NB4 (cell line): Measurements from ENCODE around the gene IL17REL.

Experiments used
- DNase-seq: peaks from one replicate; pipeline ENCODE4 v3.0.0; 2010; ENCODE audit warnings: low read depth
- H3K4me3 ChIP-seq: one replicate; pipeline ENCODE4 v1.5.1; 2011; ENCODE audit warnings: mild to moderate bottlenecking, low read depth, low read length, moderate library complexity
- MAX ChIP-seq: IDR thresholded peaks from 2 replicates; pipeline ENCODE4 v1.6.1; 2011; ENCODE audit warnings: low read depth, low read length
- MYC ChIP-seq: IDR thresholded peaks from 2 replicates; pipeline ENCODE4 v1.6.1; 2011; ENCODE audit warnings: low read depth, low read length
- POLR2A ChIP-seq: IDR thresholded peaks from 2 replicates; pipeline ENCODE4 v1.6.1; 2011; ENCODE audit warnings: mild to moderate bottlenecking; ENCODE audit not compliant: insufficient read length; ENCODE audit errors: extremely low read depth
- TF ChIP-seq, protein P1 (sequence below): IDR thresholded peaks from one replicate; pipeline ENCODE4 v1.5.1; 2012; ENCODE audit warnings: low read depth, low read length

The IL17REL gene

GRCh38 chr22:50040717-50041116, 28.2 kb upstream of the IL17REL start:
- TF ChIP-seq MYC: no peak
- TF ChIP-seq, protein P1, sequence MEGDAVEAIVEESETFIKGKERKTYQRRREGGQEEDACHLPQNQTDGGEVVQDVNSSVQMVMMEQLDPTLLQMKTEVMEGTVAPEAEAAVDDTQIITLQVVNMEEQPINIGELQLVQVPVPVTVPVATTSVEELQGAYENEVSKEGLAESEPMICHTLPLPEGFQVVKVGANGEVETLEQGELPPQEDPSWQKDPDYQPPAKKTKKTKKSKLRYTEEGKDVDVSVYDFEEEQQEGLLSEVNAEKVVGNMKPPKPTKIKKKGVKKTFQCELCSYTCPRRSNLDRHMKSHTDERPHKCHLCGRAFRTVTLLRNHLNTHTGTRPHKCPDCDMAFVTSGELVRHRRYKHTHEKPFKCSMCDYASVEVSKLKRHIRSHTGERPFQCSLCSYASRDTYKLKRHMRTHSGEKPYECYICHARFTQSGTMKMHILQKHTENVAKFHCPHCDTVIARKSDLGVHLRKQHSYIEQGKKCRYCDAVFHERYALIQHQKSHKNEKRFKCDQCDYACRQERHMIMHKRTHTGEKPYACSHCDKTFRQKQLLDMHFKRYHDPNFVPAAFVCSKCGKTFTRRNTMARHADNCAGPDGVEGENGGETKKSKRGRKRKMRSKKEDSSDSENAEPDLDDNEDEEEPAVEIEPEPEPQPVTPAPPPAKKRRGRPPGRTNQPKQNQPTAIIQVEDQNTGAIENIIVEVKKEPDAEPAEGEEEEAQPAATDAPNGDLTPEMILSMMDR: no peak
- TF ChIP-seq POLR2A: no peak
- TF ChIP-seq MAX: no peak
- DNase-seq: no peak
- H3K4me3 ChIP-seq: no peak overlapping the region

GRCh38 chr22:50039669-50040443, 27.3 kb upstream of the IL17REL start:
- TF ChIP-seq MAX (no peak), MYC (no peak), POLR2A (no peak)
- TF ChIP-seq, protein P1: no peak
- DNase-seq: no peak
- H3K4me3 ChIP-seq: no peak overlapping the region

GRCh38 chr22:50035976-50036724, 23.6 kb upstream of the IL17REL start:
- TF ChIP-seq, protein P1: no peak
- no peak for TF ChIP-seq POLR2A
- no peak for TF ChIP-seq MAX
- TF ChIP-seq MYC: no peak
- DNase-seq: no peak
- H3K4me3 ChIP-seq: no peak overlapping the region

DNA sequence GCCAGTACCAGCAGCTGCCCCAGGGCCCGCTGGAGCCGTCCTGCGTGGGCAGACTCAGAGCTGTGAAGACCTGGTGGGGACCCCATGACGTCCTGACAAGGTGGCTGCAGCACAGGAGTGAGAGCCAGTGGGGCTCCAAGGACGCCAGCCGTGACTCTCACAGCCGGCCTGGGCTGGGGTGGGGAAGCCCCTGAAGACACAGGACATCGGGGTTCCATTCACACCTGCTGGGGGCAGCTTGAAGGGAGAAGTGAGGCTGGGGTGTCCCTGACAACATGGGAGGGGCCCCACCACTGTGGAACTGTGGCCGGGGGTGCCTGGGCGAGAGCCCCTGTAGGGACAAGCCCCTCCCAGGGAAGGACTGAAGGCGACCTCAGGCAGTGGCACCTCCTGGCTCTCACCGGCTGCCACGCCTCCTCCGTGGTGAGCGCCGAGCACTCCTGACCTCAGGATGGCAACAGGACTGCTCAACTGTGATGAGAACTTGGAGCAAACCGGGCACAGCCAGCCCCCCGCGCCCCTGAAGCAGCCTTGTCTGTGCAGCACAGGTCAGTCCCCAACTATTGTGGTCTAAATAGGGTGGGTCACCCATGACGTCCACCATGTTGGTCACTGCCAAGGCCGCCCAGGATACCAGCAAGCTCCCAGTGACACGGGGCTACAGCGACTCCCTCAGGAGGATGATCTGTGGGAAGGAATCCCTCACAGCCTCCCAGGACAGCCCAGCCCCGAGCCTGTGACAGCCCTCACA, 22.7 kb upstream of the IL17REL start:
- TF ChIP-seq POLR2A: no peak
- TF ChIP-seq, protein P1: no peak
- no peak for TF ChIP-seq MYC
- H3K4me3 ChIP-seq: no peak overlapping the region
- no peak for DNase-seq

- no peak for TF ChIP-seq MAX
- no peak for TF ChIP-seq MYC
- TF ChIP-seq, protein P1: no peak
- TF ChIP-seq POLR2A: no peak
- DNase-seq: no peak
- no peak overlapping the region for H3K4me3 ChIP-seq
Measured at GRCh38 chr22:50034126-50035081, 21.8 kb upstream of the IL17REL start.
